Neural progenitor cell (in vitro differentiated cells): ENCODE results near the gene CYBC1. TPM values are rescaled to one million over a fixed set of nuclear protein-coding genes. Genes with fewer than 3 reads are reported as not detected.

Source experiments
- DNase-seq: peaks from one replicate; pipeline ENCODE4 v3.0.0-alpha.2; 2016; ENCODE audit warnings: low spot score
- H2AFZ ChIP-seq: fragments of 200-600 bp; sonication (generic); replicated peaks from 2 replicates; pipeline ENCODE4 v1.6.1; 2016; ENCODE audit warnings: antibody characterized with exemption
- H3F3A ChIP-seq: fragments of 200-600 bp; sonication (generic); 2 replicates; pipeline ENCODE4 v1.6.1; 2016; ENCODE audit warnings: antibody characterized with exemption, low read depth
- H3K27ac ChIP-seq: fragments of 200-600 bp; sonication (generic); 2 replicates; pipeline ENCODE4 v1.5.1; 2016; ENCODE audit warnings: mild to moderate bottlenecking
- H3K27me3 ChIP-seq: fragments of 200-600 bp; sonication (generic); 2 replicates; pipeline ENCODE4 v1.6.1; 2016; ENCODE audit warnings: mild to moderate bottlenecking, moderate library complexity
- H3K36me3 ChIP-seq: fragments of 200-600 bp; sonication (generic); 2 replicates; pipeline ENCODE4 v1.5.1; 2016
- H3K4me1 ChIP-seq: fragments of 200-600 bp; sonication (generic); 2 replicates; pipeline ENCODE4 v1.6.1; 2016; ENCODE audit warnings: mixed run types
- H3K4me2 ChIP-seq: fragments of 200-600 bp; sonication (generic); 2 replicates; pipeline ENCODE4 v1.6.1; 2016
- H3K4me3 ChIP-seq: fragments of 200-600 bp; sonication (generic); 2 replicates; pipeline ENCODE4 v1.5.1; 2016
- H3K79me2 ChIP-seq: fragments of 200-600 bp; sonication (generic); 2 replicates; pipeline ENCODE4 v1.6.1; 2016; ENCODE audit warnings: low read depth
- H3K9ac ChIP-seq: fragments of 200-600 bp; sonication (generic); 2 replicates; pipeline ENCODE4 v1.6.1; 2016
- H3K9me3 ChIP-seq: fragments of 200-600 bp; sonication (generic); 2 replicates; pipeline ENCODE4 v1.5.1; 2016; ENCODE audit warnings: low read depth
- H4K20me1 ChIP-seq: fragments of 200-600 bp; sonication (generic); 2 replicates; pipeline ENCODE4 v1.6.1; 2016; ENCODE audit warnings: low read depth
- H3K27ac Mint-ChIP-seq: 3 replicates; pipeline ENCODE4 v1.8.0; 2021; ENCODE audit warnings: mixed read lengths
- H3K27me3 Mint-ChIP-seq: 2 replicates; pipeline ENCODE4 v1.8.0; 2022; ENCODE audit warnings: low read depth, mild to moderate bottlenecking, inconsistent platforms, moderate library complexity, mixed read lengths; ENCODE audit not compliant: insufficient read depth
- H3K36me3 Mint-ChIP-seq: 3 replicates; pipeline ENCODE4 v1.8.0; 2021; ENCODE audit warnings: mixed read lengths
- H3K4me1 Mint-ChIP-seq: 3 replicates; pipeline ENCODE4 v1.8.0; 2021; ENCODE audit warnings: mixed read lengths
- H3K4me3 Mint-ChIP-seq: 3 replicates; pipeline ENCODE4 v1.8.0; 2021; ENCODE audit warnings: mild to moderate bottlenecking, moderate library complexity, mixed read lengths
- H3K9me3 Mint-ChIP-seq: 3 replicates; pipeline ENCODE4 v1.8.0; 2020; ENCODE audit warnings: mixed read lengths
- EZH2 ChIP-seq: fragments of 200-600 bp; sonication (generic); IDR thresholded peaks from 2 replicates; pipeline ENCODE4 v1.6.1; 2017; ENCODE audit warnings: antibody characterized with exemption, mild to moderate bottlenecking, moderate library complexity
- EZH2phosphoT487 ChIP-seq: fragments of 200-600 bp; sonication (generic); IDR thresholded peaks from 2 replicates; pipeline ENCODE4 v1.6.1; 2017; ENCODE audit warnings: antibody characterized with exemption
- total RNA-seq: library from RNA; depleted of rRNA; stranded (reverse); fragments of >200 nt; gene quantifications from 2 replicates; pipeline ENCODE4 v1.2.3, GENCODE V29; 2015; ENCODE audit warnings: low replicate concordance
- TF ChIP-seq, protein P1 (sequence below): fragments of 200-600 bp; sonication (generic); IDR thresholded peaks from 2 replicates; pipeline ENCODE4 v1.5.1; 2017; ENCODE audit warnings: antibody characterized with exemption, mild to moderate bottlenecking

The CYBC1 gene
- total RNA-seq, 1 donor from 2014 or later = 75.1 TPM

DNA sequence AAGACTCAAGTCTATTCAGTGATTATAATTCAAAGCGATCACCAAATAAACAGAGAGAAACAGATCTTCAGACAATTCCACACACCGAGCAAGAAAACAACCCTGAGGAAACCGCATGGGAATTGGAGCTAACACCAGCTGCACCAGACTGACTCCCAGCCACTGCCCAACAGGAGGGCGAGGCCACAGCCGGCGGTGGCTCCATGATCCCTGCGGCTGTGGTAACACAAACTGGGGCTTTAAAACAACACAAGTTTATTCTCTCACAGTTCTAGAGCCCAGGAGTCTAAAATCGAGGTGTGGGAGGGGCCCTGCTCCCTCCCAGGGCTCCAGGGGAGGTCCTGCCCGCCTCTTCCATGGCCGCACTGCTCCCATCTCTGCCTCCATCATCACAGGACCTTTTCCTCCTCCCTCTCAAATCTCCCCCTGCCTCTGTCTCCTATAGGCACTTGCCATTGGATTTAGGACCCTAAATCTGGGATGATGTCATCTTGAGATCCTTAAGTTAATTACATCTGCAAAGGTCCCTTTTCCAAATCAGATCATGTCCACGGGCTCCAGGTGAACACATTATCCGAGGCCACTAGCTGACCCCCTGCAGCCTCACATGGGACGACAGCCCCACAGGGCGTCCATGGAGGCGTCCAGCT, 42.1 kb downstream of the CYBC1 start:
- Histone ChIP-seq H3K4me1 (no peaks in the 10 kb centered on the region), H4K20me1 (peaks cover 31% of the 10 kb centered on the region), H3K4me2 (no peak overlapping the region), H3K9me3 (no peaks in the 10 kb centered on the region), H3F3A (no peaks in the 10 kb centered on the region), H3K4me3 (no peak overlapping the region), H3K27me3 (no peaks in the 10 kb centered on the region), H3K79me2 (no peaks in the 10 kb centered on the region), H2AFZ (no peak overlapping the region), H3K36me3 (no peaks in the 10 kb centered on the region), H3K9ac (no peak overlapping the region), H3K27ac (no peak overlapping the region)
- TF ChIP-seq EZH2phosphoT487 (no peak), EZH2 (no peak)
- TF ChIP-seq, protein P1, sequence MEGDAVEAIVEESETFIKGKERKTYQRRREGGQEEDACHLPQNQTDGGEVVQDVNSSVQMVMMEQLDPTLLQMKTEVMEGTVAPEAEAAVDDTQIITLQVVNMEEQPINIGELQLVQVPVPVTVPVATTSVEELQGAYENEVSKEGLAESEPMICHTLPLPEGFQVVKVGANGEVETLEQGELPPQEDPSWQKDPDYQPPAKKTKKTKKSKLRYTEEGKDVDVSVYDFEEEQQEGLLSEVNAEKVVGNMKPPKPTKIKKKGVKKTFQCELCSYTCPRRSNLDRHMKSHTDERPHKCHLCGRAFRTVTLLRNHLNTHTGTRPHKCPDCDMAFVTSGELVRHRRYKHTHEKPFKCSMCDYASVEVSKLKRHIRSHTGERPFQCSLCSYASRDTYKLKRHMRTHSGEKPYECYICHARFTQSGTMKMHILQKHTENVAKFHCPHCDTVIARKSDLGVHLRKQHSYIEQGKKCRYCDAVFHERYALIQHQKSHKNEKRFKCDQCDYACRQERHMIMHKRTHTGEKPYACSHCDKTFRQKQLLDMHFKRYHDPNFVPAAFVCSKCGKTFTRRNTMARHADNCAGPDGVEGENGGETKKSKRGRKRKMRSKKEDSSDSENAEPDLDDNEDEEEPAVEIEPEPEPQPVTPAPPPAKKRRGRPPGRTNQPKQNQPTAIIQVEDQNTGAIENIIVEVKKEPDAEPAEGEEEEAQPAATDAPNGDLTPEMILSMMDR = no peak
- Mint-ChIP-seq H3K27me3 (peaks cover 4% of the 10 kb centered on the region), H3K4me3 (no peak overlapping the region), H3K36me3 (peaks cover 3% of the 10 kb centered on the region), H3K9me3 (no peaks in the 10 kb centered on the region), H3K27ac (peak overlapping the region; percentile 80), H3K4me1 (no peaks in the 10 kb centered on the region)
- DNase-seq = no peak

DNA sequence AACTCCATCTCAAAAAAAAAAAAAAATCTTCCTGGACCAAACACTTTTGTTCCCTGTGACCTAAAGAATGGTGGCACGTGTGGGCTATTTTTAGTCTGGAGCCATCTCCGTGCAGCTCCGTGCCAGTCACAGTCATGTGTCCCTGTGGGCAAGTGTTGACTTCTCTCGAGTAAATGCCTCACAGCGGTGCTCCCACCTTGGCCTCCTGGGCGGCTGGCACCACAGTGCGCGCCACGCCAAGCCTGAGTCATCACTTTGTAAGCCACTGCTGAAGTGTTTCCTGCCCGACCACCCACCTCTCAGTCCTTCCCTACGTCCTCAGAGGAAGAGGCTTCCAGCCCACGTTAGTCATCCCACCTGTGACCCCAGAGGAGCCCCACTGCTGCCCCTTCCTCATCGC, 43.3 kb downstream of the CYBC1 start:
- Histone ChIP-seq H3K4me3 (no peak overlapping the region), H3K79me2 (no peaks in the 10 kb centered on the region), H3K4me2 (no peak overlapping the region), H3F3A (no peaks in the 10 kb centered on the region), H3K4me1 (no peaks in the 10 kb centered on the region), H3K9ac (no peak overlapping the region), H3K27me3 (no peaks in the 10 kb centered on the region), H3K27ac (no peak overlapping the region), H4K20me1 (peaks cover 23% of the 10 kb centered on the region), H3K9me3 (no peaks in the 10 kb centered on the region), H3K36me3 (no peaks in the 10 kb centered on the region), H2AFZ (no peak overlapping the region)
- H3K27ac Mint-ChIP-seq = no peak overlapping the region
- H3K4me1 Mint-ChIP-seq = no peaks in the 10 kb centered on the region
- DNase-seq = no peak
- no peaks in the 10 kb centered on the region for H3K9me3 Mint-ChIP-seq
- H3K36me3 Mint-ChIP-seq = peaks cover 8% of the 10 kb centered on the region
- no peak overlapping the region for H3K4me3 Mint-ChIP-seq
- TF ChIP-seq EZH2phosphoT487 (no peak), EZH2 (no peak)
- TF ChIP-seq, protein P1 = no peak
- H3K27me3 Mint-ChIP-seq = peaks cover 4% of the 10 kb centered on the region

DNA sequence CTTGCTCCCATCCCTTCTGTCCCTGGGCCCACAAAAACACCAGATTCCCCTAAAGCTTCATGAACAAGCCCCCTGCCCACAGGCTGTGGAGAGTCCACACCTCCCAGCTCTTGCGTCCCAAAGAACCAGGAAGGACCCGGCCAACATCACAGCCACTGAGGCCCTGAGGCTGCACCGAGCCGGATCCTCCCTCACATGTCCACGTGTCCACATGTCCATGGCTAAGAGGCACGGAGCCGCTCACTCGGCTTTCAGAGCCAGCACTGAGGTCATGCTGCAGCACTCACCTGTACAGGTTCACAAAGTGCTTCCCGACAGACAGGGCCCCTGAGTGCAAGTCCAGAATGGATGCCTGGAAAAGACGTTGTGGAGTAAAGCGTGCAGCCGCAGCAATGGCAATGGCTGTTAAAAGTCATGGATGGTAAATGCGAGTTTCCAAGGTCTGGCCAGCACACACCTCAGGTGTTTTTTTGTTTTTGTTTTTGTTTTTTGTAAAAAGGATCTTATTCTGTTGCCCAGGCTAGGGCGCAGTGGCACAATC, 44.4 kb downstream of the CYBC1 start:
- no peak overlapping the region for H3K27ac ChIP-seq
- H3K4me2 ChIP-seq = no peak overlapping the region
- Mint-ChIP-seq H3K4me1 (no peaks in the 10 kb centered on the region), H3K27ac (no peak overlapping the region), H3K9me3 (no peaks in the 10 kb centered on the region), H3K4me3 (no peak overlapping the region), H3K27me3 (peaks cover 4% of the 10 kb centered on the region), H3K36me3 (peaks cover 11% of the 10 kb centered on the region)
- H3K9ac ChIP-seq = no peak overlapping the region
- TF ChIP-seq EZH2phosphoT487 (no peak), EZH2 (no peak)
- TF ChIP-seq, protein P1 = no peak
- no peak for DNase-seq
- peaks cover 15% of the 10 kb centered on the region for H4K20me1 ChIP-seq
- no peaks in the 10 kb centered on the region for H3K36me3 ChIP-seq
- H3K79me2 ChIP-seq = no peaks in the 10 kb centered on the region
- H3K4me1 ChIP-seq = no peaks in the 10 kb centered on the region
- H3F3A ChIP-seq = no peaks in the 10 kb centered on the region
- H2AFZ ChIP-seq = no peak overlapping the region
- no peaks in the 10 kb centered on the region for H3K9me3 ChIP-seq
- H3K27me3 ChIP-seq = no peaks in the 10 kb centered on the region
- H3K4me3 ChIP-seq = no peak overlapping the region
